Kidney (tissue), 14 donors: Measurements from ENCODE around the gene COL6A1. TPM values are rescaled to one million over a fixed set of nuclear protein-coding genes. Genes with fewer than 3 reads are reported as not detected.

ENCODE experiments used
- DNase-seq, 5 donors: peaks; one replicate each; pipeline ENCODE4 v3.0.0-alpha.2; 2013 to 2020
- FAIRE-seq: peaks from 2 replicates; lab custom pipeline; 2012; peaks lifted over from hg19 to GRCh38; lab: Jason Lieb, UNC
- H3K27ac ChIP-seq, 2 donors: one replicate each; pipeline ENCODE4 v1.7.0; 2013; ENCODE audit warnings: low read depth in 2 of 2, low read length in 2 of 2, inconsistent platforms in 1 of 2
- H3K27me3 ChIP-seq: one replicate; pipeline ENCODE4 v1.7.1; 2013; ENCODE audit warnings: low read length, inconsistent platforms; ENCODE audit not compliant: control insufficient read depth, insufficient read depth
- H3K36me3 ChIP-seq, 3 donors: one replicate each; pipeline versions ENCODE4 v1.7.0 to v1.7.1; 2013; ENCODE audit warnings: low read length in 3 of 3, control low read depth in 1 of 3, inconsistent platforms in 1 of 3; ENCODE audit not compliant: insufficient read depth in 3 of 3, control insufficient read depth in 2 of 3
- H3K4me1 ChIP-seq, 3 donors: one replicate each; pipeline versions ENCODE4 v1.7.0 to v1.7.1; 2013; ENCODE audit warnings: low read length in 3 of 3, inconsistent platforms in 1 of 3, low read depth in 1 of 3; ENCODE audit not compliant: control insufficient read depth in 2 of 3, insufficient read depth in 2 of 3
- H3K4me3 ChIP-seq, 3 donors: one replicate each; pipeline versions ENCODE4 v1.7.0 to v1.8.1; 2013; ENCODE audit warnings: low read length in 3 of 3, control low read depth in 1 of 3, inconsistent platforms in 1 of 3
- H3K9ac ChIP-seq, 3 donors: one replicate each; pipeline versions ENCODE4 v1.7.0 to v1.7.1; 2013; ENCODE audit warnings: low read length in 3 of 3, control low read depth in 1 of 3, inconsistent platforms in 1 of 3
- H3K9me3 ChIP-seq, 3 donors: one replicate each; pipeline versions ENCODE4 v1.7.0 to v1.7.1; 2013; ENCODE audit warnings: low read length in 3 of 3, control low read depth in 1 of 3, inconsistent platforms in 1 of 3; ENCODE audit not compliant: control insufficient read depth in 2 of 3, insufficient read depth in 1 of 3
- CTCF ChIP-seq: IDR thresholded peaks from 3 replicates; pipeline ENCODE4 v1.5.1; 2012; ENCODE audit warnings: mild to moderate bottlenecking, moderate library complexity, borderline replicate concordance; ENCODE audit not compliant: insufficient read depth; ENCODE audit errors: extremely low read depth
- intact Hi-C: fragments of 100-400 bp; cut with DNase I; formaldehyde crosslinking; loops from one replicate; pipeline ENCODE4 v1.11.1; 2022
- polyA plus RNA-seq: library from polyadenylated mRNA; stranded (reverse); fragments of 350-450 nt; fragmentation: Illumina TruSeq; extraction: RNeasy Lipid Tissue Mini Kit (QIAGEN cat#74804); gene quantifications from one replicate; pipeline ENCODE4 v1.2.3, GENCODE V29; 2014; ENCODE audit warnings: low read depth, low replicate concordance; ENCODE audit not compliant: insufficient read depth
- total RNA-seq: library from RNA; stranded (reverse); fragmentation: NEBNext Ultra II Directional; extraction: Animal tissue kit (Norgen Biotek cat#: 25700); gene quantifications from one replicate; pipeline ENCODE4 v1.2.1, GENCODE V29; 2021
- donor health status: control.
- donor health status: control.
- donor health status: control.
- donor health status: control.
- donor health status: control.
- donor health status: DM: yes; HTN: yes; CAD: no.
- donor health status: Normal renal cell carcinoma (clear cell type).

COL6A1 gene
- total and polyA plus RNA-seq, 2 donors from 2014 or later: 112 to 127 TPM

DNA sequence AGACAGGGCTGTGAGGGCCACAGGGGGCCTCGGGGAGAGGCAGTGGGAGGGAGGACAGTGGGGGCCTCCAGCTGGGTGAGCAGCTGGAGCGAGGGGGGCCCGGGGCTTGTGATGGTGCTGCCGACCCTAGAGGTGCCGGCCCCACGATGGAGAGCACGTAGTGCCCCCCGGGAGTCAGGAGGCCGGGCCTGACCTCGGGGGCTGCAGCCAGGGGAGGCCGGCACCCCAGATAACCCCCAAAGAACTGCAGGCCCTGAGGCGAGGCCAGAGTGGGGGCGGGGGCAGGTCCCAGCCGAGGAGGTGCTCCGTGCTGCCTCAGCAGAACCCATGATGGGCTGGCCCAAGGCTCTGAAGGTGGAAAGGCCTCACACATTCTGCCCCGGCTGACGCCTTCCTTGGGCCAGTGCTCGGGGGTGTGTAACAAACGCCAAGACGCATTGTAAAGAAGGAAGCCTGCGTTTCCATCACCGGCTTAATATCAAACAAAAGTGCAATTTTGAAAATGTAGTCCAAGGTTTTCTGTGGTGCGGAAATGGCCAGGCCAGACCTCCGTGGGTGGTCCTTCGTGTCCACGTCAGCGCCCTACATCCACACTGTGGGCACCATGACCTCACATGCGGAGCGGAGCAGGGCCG is 55.2 kb downstream of the COL6A1 start:
- Histone ChIP-seq H3K9ac (no peak overlapping the region), H3K27ac (no peak overlapping the region), H3K4me1 (no peaks in the 10 kb centered on the region), H3K4me3 (no peak overlapping the region), H3K9me3 (no peaks in the 10 kb centered on the region), H3K27me3 (no peaks in the 10 kb centered on the region), H3K36me3 (no peaks in the 10 kb centered on the region)
- FAIRE-seq: no peak
- intact Hi-C loops: no loop called here
- peak in 1 of 5 donors; percentile 76 for DNase-seq
- no peak for TF ChIP-seq CTCF

GRCh38 chr21:46037331-46038325 is 56.1 kb downstream of the COL6A1 start:
- H3K27ac ChIP-seq: no peak overlapping the region

DNA sequence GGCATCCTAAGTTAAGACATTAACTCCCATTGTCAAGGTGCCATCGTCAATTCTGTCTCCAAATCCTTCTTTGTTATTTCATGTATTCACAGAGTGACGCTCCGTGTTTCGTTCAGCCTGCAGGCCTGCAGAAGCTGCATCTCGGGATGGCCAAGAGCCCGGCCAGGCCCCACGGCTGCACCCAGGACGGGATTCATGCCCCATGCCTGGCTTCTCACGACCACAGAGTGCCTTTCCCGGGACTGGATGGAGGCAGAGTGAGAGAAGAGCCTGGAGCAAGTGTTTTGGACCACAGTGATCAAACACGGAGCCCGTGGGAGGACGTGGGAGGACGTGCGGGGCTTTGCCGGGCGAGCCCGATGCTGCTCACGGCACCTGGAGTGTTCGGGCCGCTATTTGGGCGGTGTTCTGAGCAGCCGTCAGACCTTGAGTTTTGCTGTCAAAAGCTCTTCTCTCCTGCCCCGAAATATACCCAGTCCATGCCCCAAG is 56.8 kb downstream of the COL6A1 start:
- no peak for TF ChIP-seq CTCF
- Histone ChIP-seq H3K36me3 (no peaks in the 10 kb centered on the region), H3K4me3 (no peak overlapping the region), H3K9me3 (no peaks in the 10 kb centered on the region), H3K4me1 (no peaks in the 10 kb centered on the region), H3K27ac (no peak overlapping the region), H3K9ac (no peak overlapping the region), H3K27me3 (no peaks in the 10 kb centered on the region)
- FAIRE-seq (no peak), DNase-seq (peak in 1 of 5 donors; percentile 64)
- intact Hi-C loops: no loop called here

More at GRCh38 chr21:46037331-46038325, 56.1 kb downstream of the COL6A1 start:
- peak in 1 of 5 donors; percentile 72 for DNase-seq
- Histone ChIP-seq H3K27me3 (no peaks in the 10 kb centered on the region), H3K4me1 (no peaks in the 10 kb centered on the region), H3K4me3 (no peak overlapping the region), H3K9me3 (no peaks in the 10 kb centered on the region), H3K9ac (no peak overlapping the region), H3K36me3 (no peaks in the 10 kb centered on the region)
- no peak for FAIRE-seq
- no peak for TF ChIP-seq CTCF
- intact Hi-C loops: no loop called here
